Esophagus (tissue), 2 donors: ENCODE measurements around the gene ANXA1. TPM values are rescaled to one million over a fixed set of nuclear protein-coding genes. Genes with fewer than 3 reads are reported as not detected.
A peak's percentile ranks its signal among the peaks of the same experiment; 100 is the strongest.

Experiments used
- H3K27ac ChIP-seq, 2 donors: one replicate each; pipeline ENCODE4 v1.5.1; 2013; ENCODE audit warnings: low read depth in 2 of 2, mild to moderate bottlenecking in 2 of 2, inconsistent platforms in 1 of 2, low read length in 1 of 2, moderate library complexity in 1 of 2
- H3K27me3 ChIP-seq, 2 donors: one replicate each; pipeline ENCODE4 v1.6.1; 2013; ENCODE audit warnings: low read length in 2 of 2, control low read depth in 1 of 2, mild to moderate bottlenecking in 1 of 2; ENCODE audit not compliant: insufficient read depth in 2 of 2, control insufficient read depth in 1 of 2
- H3K36me3 ChIP-seq, 2 donors: one replicate each; pipeline ENCODE4 v1.6.1; 2013; ENCODE audit warnings: low read length in 1 of 2; ENCODE audit not compliant: control insufficient read depth in 2 of 2, insufficient read depth in 2 of 2
- H3K4me1 ChIP-seq, 2 donors: one replicate each; pipeline ENCODE4 v1.6.1; 2013; ENCODE audit warnings: low read length in 1 of 2; ENCODE audit not compliant: control insufficient read depth in 2 of 2, insufficient read depth in 2 of 2
- H3K4me3 ChIP-seq, 2 donors: one replicate each; pipeline ENCODE4 v1.5.1; 2013; ENCODE audit warnings: low read length in 2 of 2, mild to moderate bottlenecking in 2 of 2, low read depth in 1 of 2, moderate library complexity in 1 of 2
- H3K9me3 ChIP-seq, 2 donors: one replicate each; pipeline ENCODE4 v1.6.1; 2013; ENCODE audit warnings: mild to moderate bottlenecking in 2 of 2, low read depth in 1 of 2, low read length in 1 of 2, moderate library complexity in 1 of 2; ENCODE audit not compliant: control insufficient read depth in 2 of 2, insufficient read depth in 1 of 2
- WGBS, 2 donors: extraction: QIAGEN DNeasy Blood & Tissue Kit; methylation state at CpG; one replicate each; pipeline ENCODE4 v1.1.7; 2013; 5-methylcytosine and 5-hydroxymethylcytosine counted together
- polyA plus RNA-seq, 2 donors: library from polyadenylated mRNA; stranded (reverse); fragments of 200-250 nt; gene quantifications; one replicate each; pipeline ENCODE4 v1.2.3, GENCODE V29; 2013
- donor health status: healthy with polysubstance abuse.
- donor health status: Bipolar disorder and iron deficiency.

Gene ANXA1
- polyA plus RNA-seq, 2 donors: 8,051 to 11,813 TPM

DNA sequence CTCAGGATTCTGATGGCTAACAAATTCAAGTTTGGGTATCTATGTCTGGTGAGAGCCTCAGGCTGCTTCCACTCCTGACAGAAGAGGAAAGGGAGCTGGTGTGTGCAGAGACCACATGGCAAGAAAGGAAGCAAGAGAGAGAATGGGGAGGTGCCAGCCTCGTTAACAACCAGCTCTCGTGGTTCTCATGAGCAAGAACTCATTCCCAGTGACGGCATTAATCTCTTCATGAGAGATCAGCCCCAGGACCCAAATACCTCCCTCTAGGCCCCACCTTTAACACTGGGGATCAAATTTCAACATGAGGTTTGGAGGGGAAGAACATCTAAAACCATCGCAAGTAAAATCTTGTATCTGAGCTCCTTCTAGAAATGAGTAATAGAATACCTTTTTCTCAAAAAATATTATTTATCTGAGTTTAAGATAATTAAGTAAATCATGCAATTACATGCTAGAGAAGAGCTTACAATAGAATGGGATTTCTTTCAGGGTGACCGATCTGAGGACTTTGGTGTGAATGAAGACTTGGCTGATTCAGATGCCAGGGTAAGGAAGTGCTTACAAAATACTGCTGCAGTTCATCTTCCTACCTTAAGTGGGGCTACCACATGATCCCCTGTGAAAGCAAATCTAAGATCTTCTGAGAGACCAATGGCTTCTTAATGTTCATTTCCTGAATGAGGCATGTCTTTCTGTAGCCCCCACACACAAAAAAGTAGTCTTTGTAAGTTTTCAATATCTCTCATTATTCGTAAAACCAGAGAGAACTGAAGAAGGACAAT is 11.5 kb downstream of the ANXA1 start:
- no peaks in the 10 kb centered on the region for H3K27me3 ChIP-seq
- H3K36me3 ChIP-seq: peaks cover 2 to 14% of the 10 kb centered on the region in 2 donors
- 56 to 63% methylated on average over 6 of the region's 6 CpGs for whole genome bisulfite sequencing, 2 donors
- H3K4me1 ChIP-seq: no peaks in the 10 kb centered on the region
- peak overlapping the region; percentile 3 to 42 for H3K27ac ChIP-seq
- H3K4me3 ChIP-seq: no peak overlapping the region
- H3K9me3 ChIP-seq: no peaks in the 10 kb centered on the region

DNA sequence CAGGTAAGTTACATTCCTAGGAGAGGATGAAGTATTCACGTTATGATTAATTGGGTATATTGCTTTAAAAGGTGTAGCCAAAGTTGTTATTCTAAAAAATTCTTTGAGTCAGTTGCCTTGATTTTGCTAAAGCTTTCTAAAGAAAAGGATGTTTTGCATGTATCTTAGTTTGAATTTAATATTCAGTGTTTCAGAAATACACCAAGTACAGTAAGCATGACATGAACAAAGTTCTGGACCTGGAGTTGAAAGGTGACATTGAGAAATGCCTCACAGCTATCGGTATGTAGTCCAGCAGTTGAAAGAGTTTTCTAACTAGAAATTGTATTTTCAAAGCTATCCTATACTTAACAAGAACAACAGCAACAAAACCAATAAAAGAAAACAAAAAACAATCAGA is 14.2 kb downstream of the ANXA1 start:
- Histone ChIP-seq H3K9me3 (no peaks in the 10 kb centered on the region), H3K4me1 (no peaks in the 10 kb centered on the region), H3K27me3 (no peaks in the 10 kb centered on the region), H3K36me3 (peaks cover 2 to 16% of the 10 kb centered on the region in 2 donors), H3K4me3 (no peak overlapping the region), H3K27ac (no peak overlapping the region)
- WGBS, 2 donors: 88% methylated on average over 2 of the region's 2 CpGs

DNA sequence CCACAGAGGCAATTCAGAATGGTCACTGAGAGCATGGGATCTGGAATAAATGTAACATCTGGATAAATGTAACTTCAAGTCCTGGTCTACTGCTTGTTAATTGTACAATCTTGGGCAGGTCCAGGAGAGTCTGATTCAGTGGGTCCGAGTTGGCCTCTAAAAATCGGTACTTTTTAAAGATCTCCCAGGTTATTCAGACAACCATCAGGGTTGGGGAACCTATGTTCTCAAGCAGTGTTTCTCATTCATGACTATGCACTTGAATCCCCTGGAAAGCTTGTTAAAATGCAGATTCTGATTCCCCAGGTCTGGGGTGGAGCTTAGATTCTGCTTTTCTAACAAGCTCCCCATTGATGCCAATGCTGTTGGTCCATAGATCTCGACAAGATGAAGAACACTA is 14.8 kb downstream of the ANXA1 start:
- Histone ChIP-seq H3K9me3 (no peaks in the 10 kb centered on the region), H3K27ac (no peak overlapping the region), H3K36me3 (peaks cover 2 to 16% of the 10 kb centered on the region in 2 donors)

DNA sequence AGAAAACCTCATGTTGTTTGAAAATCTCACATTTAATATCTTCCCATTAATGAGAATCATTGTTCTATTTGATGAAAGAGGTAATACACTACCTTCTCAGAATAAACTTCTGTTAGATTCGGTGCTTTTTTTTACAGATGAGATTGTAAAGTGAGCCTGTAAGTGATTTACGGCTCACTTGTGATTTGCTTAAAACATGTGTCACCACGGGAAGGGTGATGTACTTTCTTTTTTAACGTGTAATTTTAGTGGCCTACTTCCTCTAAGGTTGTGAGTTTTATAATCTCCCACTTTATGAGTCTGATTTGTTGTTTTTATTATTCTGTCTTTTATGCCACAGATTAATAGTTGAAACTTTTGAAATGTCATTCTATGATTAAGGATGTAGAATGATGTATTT is 15.9 kb downstream of the ANXA1 start:
- WGBS, 2 donors: 59 to 66% methylated on average over 4 of the region's 4 CpGs
- H3K27ac ChIP-seq: no peak overlapping the region
- H3K4me3 ChIP-seq: no peak overlapping the region
- H3K27me3 ChIP-seq: no peaks in the 10 kb centered on the region
- H3K36me3 ChIP-seq: peaks cover 2 to 13% of the 10 kb centered on the region in 2 donors
- H3K9me3 ChIP-seq: no peaks in the 10 kb centered on the region
- H3K4me1 ChIP-seq: no peaks in the 10 kb centered on the region

More for the DNA sequence above, 14.8 kb downstream of the ANXA1 start:
- Histone ChIP-seq H3K4me1 (no peaks in the 10 kb centered on the region), H3K4me3 (no peak overlapping the region), H3K27me3 (no peaks in the 10 kb centered on the region)
- WGBS, 2 donors: 96 to 97% methylated on average over 3 of the region's 3 CpGs

DNA sequence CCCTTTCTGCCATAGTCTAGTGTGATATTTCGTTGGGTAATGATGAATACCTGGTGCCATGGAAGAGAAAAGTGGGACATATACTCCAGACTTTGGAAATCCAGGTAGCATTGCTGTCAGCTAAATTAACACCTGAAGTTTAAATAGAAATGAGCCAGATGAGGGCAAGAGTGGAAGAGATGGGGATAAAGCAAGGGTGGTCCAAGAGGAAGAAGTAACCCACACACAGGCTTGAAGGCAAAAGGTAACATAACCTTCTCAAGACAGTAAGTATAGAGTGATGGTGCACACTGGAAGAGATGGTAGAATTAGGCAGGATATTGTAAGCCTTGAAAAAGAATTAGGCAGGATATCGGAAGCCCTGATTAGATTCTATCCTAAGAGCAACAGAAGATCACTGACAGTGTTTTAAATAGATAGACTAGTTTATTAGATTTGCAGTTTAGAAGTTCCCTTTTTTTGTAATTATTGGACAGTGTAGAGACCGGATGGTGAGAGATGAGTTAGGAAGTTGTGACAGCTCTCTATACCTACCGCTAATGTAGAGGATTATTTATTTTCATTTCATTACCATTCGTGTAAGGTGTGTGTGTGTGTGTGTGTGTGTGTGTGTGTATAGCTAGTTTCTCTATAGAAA is 16.8 kb downstream of the ANXA1 start:
- H3K4me1 ChIP-seq: no peaks in the 10 kb centered on the region
- WGBS, 2 donors: 81 to 84% methylated on average over 5 of the region's 5 CpGs
- H3K4me3 ChIP-seq: no peak overlapping the region
- no peak overlapping the region for H3K27ac ChIP-seq
- peaks cover 2 to 9% of the 10 kb centered on the region in 2 donors for H3K36me3 ChIP-seq
- no peaks in the 10 kb centered on the region for H3K27me3 ChIP-seq
- no peaks in the 10 kb centered on the region for H3K9me3 ChIP-seq

DNA sequence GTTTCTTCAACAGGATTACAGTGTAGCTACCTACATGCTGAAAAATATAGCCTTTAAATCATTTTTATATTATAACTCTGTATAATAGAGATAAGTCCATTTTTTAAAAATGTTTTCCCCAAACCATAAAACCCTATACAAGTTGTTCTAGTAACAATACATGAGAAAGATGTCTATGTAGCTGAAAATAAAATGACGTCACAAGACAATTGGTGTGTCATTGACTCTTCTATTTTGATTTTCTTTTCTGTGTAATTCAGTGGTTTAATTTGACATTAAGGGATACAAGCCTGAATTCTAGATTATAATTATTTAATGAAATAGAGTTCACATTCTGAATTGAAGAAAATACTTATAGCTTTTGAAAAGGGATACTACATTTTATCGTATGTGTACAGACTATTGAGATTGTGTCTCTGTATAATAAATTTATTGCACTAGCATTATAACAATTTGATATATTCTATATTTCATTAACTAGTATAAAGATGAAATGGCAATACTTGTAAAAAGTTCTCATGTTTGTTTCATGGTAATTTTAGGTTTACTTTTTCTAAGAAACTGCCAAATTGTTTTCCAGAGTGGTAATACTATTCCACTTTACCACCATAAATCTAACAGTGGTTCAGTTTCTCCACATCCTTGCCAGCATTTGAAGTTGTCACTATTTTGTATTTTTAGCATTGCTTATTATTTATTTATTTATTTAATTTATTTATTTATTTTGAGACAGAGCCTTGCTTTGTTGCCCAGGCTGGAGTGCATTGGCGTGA is 18.7 kb downstream of the ANXA1 start:
- no peaks in the 10 kb centered on the region for H3K9me3 ChIP-seq
- H3K27ac ChIP-seq: no peak overlapping the region
- WGBS, 2 donors: 96% methylated on average over 3 of the region's 3 CpGs
- no peaks in the 10 kb centered on the region for H3K4me1 ChIP-seq
- H3K4me3 ChIP-seq: no peak overlapping the region
- peaks cover 2 to 8% of the 10 kb centered on the region in 2 donors for H3K36me3 ChIP-seq
- H3K27me3 ChIP-seq: no peaks in the 10 kb centered on the region

DNA sequence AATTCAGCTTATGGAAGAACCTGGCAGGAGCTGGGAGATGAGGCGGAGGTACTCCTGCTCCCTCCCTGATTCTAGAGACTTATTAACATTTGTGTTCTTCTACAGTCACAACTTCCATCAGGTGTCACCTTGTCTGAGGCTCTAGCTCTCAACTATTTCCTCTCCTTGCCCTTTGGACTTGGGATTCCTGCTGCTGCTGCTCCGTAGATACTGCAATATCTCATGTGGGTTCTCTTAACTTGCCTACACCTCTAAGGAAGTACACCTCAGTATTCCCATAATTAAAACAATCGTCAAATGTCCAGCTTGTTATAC is 21.2 kb downstream of the ANXA1 start:
- Histone ChIP-seq H3K27me3 (no peaks in the 10 kb centered on the region), H3K9me3 (no peaks in the 10 kb centered on the region), H3K4me1 (no peaks in the 10 kb centered on the region), H3K36me3 (peaks cover 0 to 3% of the 10 kb centered on the region in 2 donors), H3K4me3 (no peak overlapping the region), H3K27ac (peak overlapping the region in 1 of 2 donors; percentile 1)
- 66 to 74% methylated on average over 3 of the region's 3 CpGs for WGBS, 2 donors

DNA sequence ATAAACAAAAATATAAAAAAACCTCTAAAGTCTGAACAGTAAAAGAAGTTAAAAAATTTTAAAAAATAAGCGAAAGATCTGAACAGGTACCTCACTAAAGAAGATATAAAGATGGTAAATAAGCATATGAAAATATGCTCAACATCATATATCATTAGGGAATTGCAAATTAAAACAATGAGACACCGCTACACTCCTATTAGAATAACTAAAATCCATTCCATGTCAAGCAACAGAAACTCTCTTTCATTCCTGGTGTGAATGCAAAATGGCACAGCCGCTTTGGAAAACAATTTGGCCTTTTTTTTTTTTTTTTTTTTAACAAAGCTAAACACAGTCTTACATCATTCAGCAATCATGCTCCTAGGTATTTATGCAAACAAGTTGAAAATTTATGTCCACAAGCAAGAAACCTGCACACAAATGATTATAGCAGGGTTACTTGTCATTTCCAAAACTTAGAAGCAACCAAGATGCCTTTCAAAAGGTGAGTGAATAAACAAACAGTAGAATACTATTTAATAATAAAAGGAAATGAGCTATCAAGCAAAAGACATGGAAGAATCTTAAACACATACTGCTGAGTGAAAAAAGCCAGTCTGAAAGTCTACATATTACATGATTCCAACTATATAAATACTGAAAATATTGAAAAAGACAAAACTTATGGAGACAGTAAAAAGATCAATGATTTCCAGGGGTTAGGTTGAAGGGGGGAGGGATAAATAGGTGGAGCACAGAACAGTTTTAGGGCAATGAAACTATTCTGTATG is 22.1 kb downstream of the ANXA1 start:
- peaks cover 0 to 2% of the 10 kb centered on the region in 2 donors for H3K4me1 ChIP-seq
- H3K9me3 ChIP-seq: no peaks in the 10 kb centered on the region
- H3K4me3 ChIP-seq: no peak overlapping the region
- H3K27ac ChIP-seq: no peak overlapping the region
- no peaks in the 10 kb centered on the region for H3K36me3 ChIP-seq
- no peaks in the 10 kb centered on the region for H3K27me3 ChIP-seq
- 85% methylated on average over 3 of the region's 3 CpGs for WGBS, 2 donors

DNA sequence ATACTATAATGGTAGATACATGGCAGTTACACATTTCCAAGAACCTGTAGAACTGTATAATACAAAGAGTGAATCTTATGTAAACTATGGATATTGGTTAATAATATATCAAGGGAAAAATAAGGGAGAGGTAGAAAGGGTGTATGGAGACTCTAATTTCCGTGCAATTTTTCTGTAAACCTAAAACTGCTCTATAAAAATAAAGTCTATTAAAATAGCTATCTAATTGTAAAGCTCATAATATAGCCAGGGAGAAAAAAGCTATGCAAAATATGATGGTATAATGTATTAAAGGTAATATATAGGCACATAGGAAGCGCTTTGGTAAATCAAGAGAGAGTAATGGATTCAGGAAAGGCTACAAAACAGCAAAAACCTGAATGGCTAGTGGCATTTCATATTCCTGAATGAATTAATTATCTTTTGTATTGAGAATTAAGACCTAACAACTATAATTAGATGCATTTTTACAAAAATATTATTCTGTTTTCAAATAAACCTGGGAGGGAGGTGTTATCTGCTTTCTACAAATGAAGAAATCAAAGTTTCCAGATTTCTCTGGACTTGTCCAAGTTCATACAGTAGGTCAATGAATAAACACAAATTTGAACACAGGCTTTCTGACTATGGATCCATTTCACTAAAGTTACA is 22.8 kb downstream of the ANXA1 start:
- 91 to 92% methylated on average over 2 of the region's 2 CpGs for WGBS, 2 donors
- Histone ChIP-seq H3K4me3 (no peak overlapping the region), H3K36me3 (no peaks in the 10 kb centered on the region), H3K27ac (no peak overlapping the region), H3K27me3 (no peaks in the 10 kb centered on the region), H3K4me1 (peaks cover 0 to 2% of the 10 kb centered on the region in 2 donors), H3K9me3 (no peaks in the 10 kb centered on the region)
